Muscle of leg (tissue), 11 donors: ENCODE measurements around the gene ZNF512. TPM values are rescaled to one million over a fixed set of nuclear protein-coding genes. Genes with fewer than 3 reads are reported as not detected.
"Not testable (repeated sequence)": the region's sequence is repeated elsewhere in the genome, so short reads cannot be mapped to it uniquely, and the experiment has no call there.

Source experiments
- DNase-seq: peaks from one replicate; pipeline ENCODE4 v3.0.0; 2013
- H3K27ac ChIP-seq: one replicate; pipeline ENCODE4 v1.5.1; 2013; ENCODE audit warnings: mild to moderate bottlenecking, low read length, control low read depth
- H3K27me3 ChIP-seq: one replicate; pipeline ENCODE4 v1.6.1; 2013; ENCODE audit warnings: low read length; ENCODE audit not compliant: control insufficient read depth, insufficient read depth
- H3K36me3 ChIP-seq: one replicate; pipeline ENCODE4 v1.6.1; 2013; ENCODE audit warnings: low read length; ENCODE audit not compliant: control insufficient read depth, insufficient read depth
- H3K4me1 ChIP-seq: one replicate; pipeline ENCODE4 v1.6.1; 2013; ENCODE audit warnings: low read length; ENCODE audit not compliant: control insufficient read depth, insufficient read depth
- H3K4me3 ChIP-seq: one replicate; pipeline ENCODE4 v1.5.1; 2013; ENCODE audit warnings: low read length, control low read depth
- H3K9me3 ChIP-seq: replicated peaks from 2 replicates; pipeline ENCODE4 v1.6.1; 2013; ENCODE audit warnings: low read depth, low read length; ENCODE audit not compliant: control insufficient read depth
- WGBS: methylation state at CpG from one replicate; pipeline ENCODE4 v1.1.5; 2013; ENCODE audit warnings: missing lambda C conversion rate; ENCODE audit not compliant: insufficient coverage; 5-methylcytosine and 5-hydroxymethylcytosine counted together
- polyA plus RNA-seq, 8 donors: library from polyadenylated mRNA; unstranded; fragments of 120-200 nt; gene quantifications; one replicate each; pipeline versions ENCODE4 v1.2.1 to v1.2.3, GENCODE V29; 2013; ENCODE audit warnings: inconsistent platforms in 1 of 8, low replicate concordance in 1 of 8; ENCODE audit not compliant: insufficient read length in 8 of 8, insufficient read depth in 1 of 8
- total RNA-seq: library from RNA; stranded (reverse); fragments of 120-200 nt; gene quantifications from one replicate; pipeline ENCODE4 v1.2.4, GENCODE V29; 2013

ZNF512 gene
- total and polyA plus RNA-seq, 9 donors, result 37.1 to 46.4 (median 40.7) TPM

DNA sequence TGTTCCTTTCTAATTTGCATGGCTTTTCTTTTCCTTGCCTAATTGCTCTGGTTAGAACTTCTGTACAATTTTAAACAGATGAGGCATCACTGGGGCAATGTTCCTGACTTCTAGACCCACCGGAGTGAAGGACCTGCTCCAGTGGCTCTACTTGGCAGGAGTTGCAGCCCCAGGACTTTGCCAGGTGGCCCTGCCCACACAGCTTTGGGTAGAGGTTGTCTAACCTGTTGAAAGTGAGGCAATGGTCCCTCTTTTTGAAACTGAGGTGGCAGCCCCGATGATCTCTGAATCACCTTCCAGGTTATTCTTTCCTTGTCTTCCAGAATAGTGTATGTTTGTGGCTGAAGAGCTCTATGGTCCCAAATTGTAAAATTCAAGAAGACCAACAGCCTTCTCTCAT, 29.9 kb upstream of the ZNF512 start:
- no peak overlapping the region for H3K27ac ChIP-seq
- WGBS, result 83% methylated on average over 1 of the region's 2 CpGs
- no peaks in the 10 kb centered on the region for H3K9me3 ChIP-seq
- H3K4me3 ChIP-seq, result no peak overlapping the region
- H3K27me3 ChIP-seq, result no peaks in the 10 kb centered on the region
- H3K4me1 ChIP-seq, result no peaks in the 10 kb centered on the region
- DNase-seq, result no peak
- no peaks in the 10 kb centered on the region for H3K36me3 ChIP-seq

DNA sequence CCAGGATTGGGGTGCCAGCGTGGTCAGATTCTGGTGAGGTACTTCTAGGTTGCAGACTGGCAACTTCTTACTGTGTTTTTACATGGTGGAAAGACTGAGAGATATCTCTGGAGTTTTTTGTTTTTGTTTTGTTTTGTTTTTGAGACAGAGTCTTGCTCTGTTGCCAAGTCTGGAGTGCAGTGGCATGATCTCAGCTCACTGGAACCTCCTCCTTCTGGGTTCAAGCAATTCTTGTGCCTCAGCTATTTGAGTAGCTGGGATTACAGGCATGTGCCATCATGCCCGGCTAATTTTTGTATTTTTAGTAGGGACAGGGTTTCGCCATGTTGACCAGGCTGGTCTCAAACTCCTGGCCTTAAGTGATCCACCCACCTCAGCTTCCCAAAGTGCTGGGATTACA, 28.4 kb upstream of the ZNF512 start:
- H3K27me3 ChIP-seq, H3K9me3 ChIP-seq, H3K4me1 ChIP-seq, H3K4me3 ChIP-seq, H3K36me3 ChIP-seq, H3K27ac ChIP-seq, DNase-seq: not testable (repeated sequence)
- WGBS, result no CpG with 5 or more reads among the region's 3 CpGs

DNA sequence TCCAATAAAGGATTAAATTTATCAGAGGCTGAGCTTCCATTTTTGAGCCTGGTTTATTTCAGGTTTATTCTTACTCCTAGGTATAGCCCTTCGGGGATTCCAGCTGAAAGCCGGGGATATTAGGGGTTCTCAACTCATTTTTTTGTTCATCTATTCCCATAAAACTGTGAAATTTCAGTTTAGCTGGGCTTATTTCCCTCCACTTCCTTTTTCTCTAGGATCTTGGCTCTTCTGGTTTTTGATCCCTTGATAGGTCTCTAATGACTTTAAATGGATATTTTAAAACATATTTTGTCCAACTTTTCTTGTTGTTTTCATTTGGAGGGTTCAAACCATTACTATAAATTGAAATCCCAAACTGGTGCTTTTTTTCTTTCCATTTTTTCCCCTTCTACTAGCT, 23.6 kb upstream of the ZNF512 start:
- Histone ChIP-seq H3K27me3 (peaks cover 2% of the 10 kb centered on the region), H3K4me1 (no peaks in the 10 kb centered on the region), H3K36me3 (no peaks in the 10 kb centered on the region), H3K9me3 (no peaks in the 10 kb centered on the region), H3K27ac (no peak overlapping the region), H3K4me3 (no peak overlapping the region)
- WGBS, result no CpG with 5 or more reads among the region's 2 CpGs
- DNase-seq, result no peak

DNA sequence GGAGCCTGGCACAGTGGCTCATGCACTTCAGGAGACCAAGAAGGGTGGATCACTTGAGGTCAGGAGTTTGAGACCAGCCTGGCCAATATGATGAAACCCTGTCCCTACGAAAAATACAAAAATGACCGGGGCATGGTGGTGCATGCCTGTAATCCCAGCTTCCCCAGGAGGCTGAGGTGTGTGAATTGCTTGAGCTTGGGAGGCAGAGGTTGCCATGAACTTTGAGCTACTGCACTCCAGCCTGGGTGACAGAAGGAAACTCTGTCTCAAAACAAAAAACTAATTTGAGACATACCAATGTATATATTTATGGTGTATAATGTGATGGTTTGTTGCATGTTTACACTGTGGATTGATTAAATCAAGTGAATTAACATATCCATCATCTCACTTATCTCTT, 21.8 kb upstream of the ZNF512 start:
- DNase-seq, result no peak
- peaks cover 2% of the 10 kb centered on the region for H3K27me3 ChIP-seq
- H3K4me3 ChIP-seq, result no peak overlapping the region
- H3K9me3 ChIP-seq, result no peaks in the 10 kb centered on the region
- H3K36me3 ChIP-seq, result no peaks in the 10 kb centered on the region
- WGBS, result no CpG with 5 or more reads among the region's 2 CpGs
- no peak overlapping the region for H3K27ac ChIP-seq
- no peaks in the 10 kb centered on the region for H3K4me1 ChIP-seq

DNA sequence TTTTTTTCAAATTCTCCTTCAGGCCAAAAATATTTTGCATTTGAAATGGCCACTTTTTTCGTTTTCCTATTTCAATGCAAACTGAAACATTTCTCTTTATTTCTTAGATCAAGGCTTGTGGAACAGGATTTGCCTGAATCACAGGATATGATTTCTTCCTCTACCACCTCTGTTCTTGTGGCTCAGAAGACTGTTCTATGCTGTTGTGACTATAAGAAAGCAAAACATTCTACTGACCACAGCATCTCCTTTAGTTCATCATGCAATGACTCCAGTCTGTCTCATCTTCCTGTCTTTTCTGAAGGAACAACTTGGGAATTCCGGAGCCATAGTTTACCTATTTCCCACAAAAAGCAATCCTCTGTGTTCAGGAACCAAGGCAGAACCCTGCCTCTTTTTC, 16.2 kb upstream of the ZNF512 start:
- no peaks in the 10 kb centered on the region for H3K9me3 ChIP-seq
- no peak for DNase-seq
- H3K27ac ChIP-seq, result no peak overlapping the region
- H3K4me1 ChIP-seq, result no peaks in the 10 kb centered on the region
- WGBS, result 89% methylated on average over 1 of the region's 2 CpGs
- H3K4me3 ChIP-seq, result no peak overlapping the region
- H3K27me3 ChIP-seq, result no peaks in the 10 kb centered on the region
- no peaks in the 10 kb centered on the region for H3K36me3 ChIP-seq

DNA sequence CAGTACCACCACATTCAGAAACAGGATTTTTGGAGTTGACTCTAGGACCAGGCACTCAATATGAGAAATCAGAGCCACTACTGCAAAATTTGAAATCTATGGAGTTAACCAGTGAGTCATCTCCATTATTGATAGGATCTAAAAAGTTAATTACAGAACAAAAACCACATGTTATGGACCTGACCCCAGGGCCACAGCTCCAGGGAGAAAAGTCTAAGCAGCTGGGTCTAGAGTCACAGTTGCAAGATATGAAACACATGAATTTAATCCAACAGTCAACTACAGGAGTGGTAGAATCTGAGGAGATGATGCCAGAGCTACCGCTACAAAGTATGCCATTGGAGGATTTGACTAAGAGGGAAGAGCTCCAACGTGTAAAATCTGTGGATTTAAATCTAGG, 13.4 kb upstream of the ZNF512 start:
- no peak for DNase-seq
- Histone ChIP-seq H3K4me3 (no peak overlapping the region), H3K36me3 (no peaks in the 10 kb centered on the region), H3K4me1 (peaks cover 4% of the 10 kb centered on the region), H3K27me3 (no peaks in the 10 kb centered on the region), H3K27ac (no peak overlapping the region), H3K9me3 (peaks cover 7% of the 10 kb centered on the region)
- 0% methylated on average over 1 of the region's 2 CpGs for WGBS

DNA sequence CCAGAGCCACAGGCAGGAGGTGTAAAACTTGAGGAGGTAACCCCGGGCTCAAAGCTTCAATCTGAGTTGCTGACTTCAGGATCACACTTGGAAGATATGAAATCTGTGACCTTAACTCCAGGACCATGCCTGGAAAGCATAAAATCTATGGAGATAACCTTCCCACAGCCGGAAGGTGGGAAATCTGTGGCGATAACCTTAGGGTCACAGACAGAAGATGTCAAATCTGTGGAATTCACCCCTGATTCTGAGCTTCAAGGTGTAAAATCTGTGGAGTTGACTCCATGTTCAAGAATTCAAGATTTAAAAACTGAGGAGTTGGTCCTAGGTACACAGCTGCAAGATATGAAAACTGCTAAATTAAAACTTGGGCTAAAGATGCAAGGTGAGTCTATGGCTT, 11.6 kb upstream of the ZNF512 start:
- 82% methylated on average over 2 of the region's 3 CpGs for WGBS
- Histone ChIP-seq H3K4me3 (no peak overlapping the region), H3K9me3 (peaks cover 11% of the 10 kb centered on the region), H3K4me1 (peaks cover 4% of the 10 kb centered on the region), H3K27me3 (no peaks in the 10 kb centered on the region), H3K36me3 (no peaks in the 10 kb centered on the region), H3K27ac (no peak overlapping the region)
- DNase-seq, result no peak

DNA sequence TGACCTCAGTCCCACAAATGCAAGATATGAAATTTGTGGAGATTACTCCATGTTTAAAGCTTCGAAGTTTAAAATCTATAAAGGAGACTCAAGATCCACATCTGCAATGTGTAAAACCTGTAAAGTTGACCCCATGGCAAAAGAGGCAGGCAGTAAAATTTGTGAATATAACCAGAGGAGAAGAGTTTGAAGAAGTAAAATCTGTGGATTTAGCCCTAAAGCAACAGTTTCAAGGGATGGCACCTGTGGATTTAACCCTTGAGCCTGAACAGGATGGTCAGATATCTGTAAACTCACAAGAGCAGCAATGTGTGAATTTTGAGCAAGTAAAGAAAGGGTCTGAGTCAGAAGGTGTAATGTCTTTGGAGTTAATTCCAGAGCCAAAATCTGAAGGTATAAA, 11.2 kb upstream of the ZNF512 start:
- DNase-seq, result no peak
- Histone ChIP-seq H3K27ac (no peak overlapping the region), H3K27me3 (no peaks in the 10 kb centered on the region), H3K36me3 (no peaks in the 10 kb centered on the region), H3K9me3 (peaks cover 11% of the 10 kb centered on the region), H3K4me3 (no peak overlapping the region), H3K4me1 (peaks cover 4% of the 10 kb centered on the region)
- no CpG with 5 or more reads among the region's 1 CpG for WGBS

DNA sequence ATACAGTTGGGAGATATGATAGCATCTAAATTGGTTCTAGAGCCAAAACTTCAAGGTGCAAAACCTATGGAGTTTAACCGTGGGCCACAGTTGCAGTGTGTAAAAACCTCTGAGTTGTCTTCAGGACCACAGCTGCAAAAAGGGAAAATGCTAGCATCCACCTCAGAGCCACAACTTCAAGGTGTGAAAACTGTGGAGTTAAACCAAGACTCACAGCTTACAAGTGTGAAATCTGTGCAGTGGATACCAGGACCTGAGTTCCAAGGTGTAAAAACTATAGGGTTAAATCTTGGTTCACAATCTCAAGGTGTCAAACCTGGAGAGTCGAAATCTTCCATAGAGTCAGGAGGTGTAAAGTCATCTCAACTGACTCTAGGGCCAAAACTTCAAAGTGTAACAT, 10.4 kb upstream of the ZNF512 start:
- H3K9me3 ChIP-seq, result peaks cover 15% of the 10 kb centered on the region

DNA sequence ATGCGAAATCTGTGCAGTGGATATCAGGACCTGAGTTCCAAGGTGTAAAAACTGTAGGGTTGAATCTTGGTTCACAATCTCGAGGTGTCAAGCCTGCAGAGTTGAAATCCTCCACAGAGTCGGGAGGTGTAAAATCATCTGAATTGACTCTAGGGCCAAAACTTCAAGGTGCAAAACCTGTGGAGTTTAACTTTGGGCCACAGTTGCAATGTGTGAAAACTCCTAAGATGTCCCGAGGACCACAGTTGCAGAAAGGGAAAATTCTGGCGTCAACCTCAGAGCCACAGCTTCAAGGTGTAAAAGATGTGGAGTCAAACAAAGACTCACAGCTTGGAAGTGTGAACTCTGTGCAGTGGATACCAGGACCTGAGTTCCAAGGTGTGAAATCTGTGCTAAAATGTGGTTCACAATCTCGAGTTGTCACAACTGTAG, 9.8 kb upstream of the ZNF512 start:
- Histone ChIP-seq H3K27ac (no peak overlapping the region), H3K4me1 (peaks cover 4% of the 10 kb centered on the region), H3K27me3 (no peaks in the 10 kb centered on the region), H3K36me3 (no peaks in the 10 kb centered on the region), H3K9me3 (peaks cover 20% of the 10 kb centered on the region), H3K4me3 (no peak overlapping the region)
- DNase-seq, result no peak
- WGBS, result 73% methylated on average over 5 of the region's 6 CpGs

More for the DNA sequence above, 10.4 kb upstream of the ZNF512 start:
- H3K4me3 ChIP-seq, result no peak overlapping the region
- H3K4me1 ChIP-seq, result peaks cover 4% of the 10 kb centered on the region
- H3K27me3 ChIP-seq, result no peaks in the 10 kb centered on the region
- no peaks in the 10 kb centered on the region for H3K36me3 ChIP-seq
- WGBS, result 71% methylated on average over 2 of the region's 2 CpGs
- no peak overlapping the region for H3K27ac ChIP-seq
- DNase-seq, result no peak

DNA sequence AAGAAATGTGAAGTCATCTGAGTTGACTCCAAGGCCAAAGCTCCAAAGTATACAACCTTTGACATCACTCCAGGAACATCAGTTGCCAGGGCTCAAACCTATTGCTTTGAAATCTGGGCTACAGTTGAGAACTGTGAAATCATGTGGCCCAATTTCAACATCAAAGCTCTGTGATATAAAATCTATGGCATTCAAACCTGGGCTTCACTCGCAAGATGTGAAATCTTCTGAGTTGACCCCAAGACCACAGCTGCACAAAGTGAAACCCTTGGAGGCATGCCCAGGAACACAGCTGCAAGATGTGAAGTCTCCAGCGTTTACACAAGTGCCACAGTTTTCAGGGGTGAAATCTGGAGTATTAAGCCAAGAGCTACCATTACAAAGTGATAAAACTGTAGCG, 9.4 kb upstream of the ZNF512 start:
- peak; percentile 73 for DNase-seq
- no peak overlapping the region for H3K27ac ChIP-seq
- H3K4me1 ChIP-seq, result peaks cover 4% of the 10 kb centered on the region
- WGBS, result 78% methylated on average over 2 of the region's 3 CpGs
- H3K36me3 ChIP-seq, result no peaks in the 10 kb centered on the region
- peaks cover 21% of the 10 kb centered on the region for H3K9me3 ChIP-seq
- H3K4me3 ChIP-seq, result no peak overlapping the region
- H3K27me3 ChIP-seq, result no peaks in the 10 kb centered on the region
